ENCODE results near the gene ATG16L2. TPM values are rescaled to one million over a fixed set of nuclear protein-coding genes. Genes with fewer than 3 reads are reported as not detected.

ATG16L2 gene
- total and polyA plus RNA-seq, 9 of the 15 experiments (the other 6 are each of a cell fraction or from before 2014, with no cell fraction given), result 0.18 to 11.2 (median 6.2) TPM

GRCh38 chr11:72813740-72814285 lies 398 bp upstream of the ATG16L2 start (continued):
- no peak for TF ChIP-seq MED1 (CRISPR knock-in tag; IDR thresholded peaks at IDR 0.05; ENCODE audit: borderline replicate concordance)
- TF ChIP-seq, protein P1, sequence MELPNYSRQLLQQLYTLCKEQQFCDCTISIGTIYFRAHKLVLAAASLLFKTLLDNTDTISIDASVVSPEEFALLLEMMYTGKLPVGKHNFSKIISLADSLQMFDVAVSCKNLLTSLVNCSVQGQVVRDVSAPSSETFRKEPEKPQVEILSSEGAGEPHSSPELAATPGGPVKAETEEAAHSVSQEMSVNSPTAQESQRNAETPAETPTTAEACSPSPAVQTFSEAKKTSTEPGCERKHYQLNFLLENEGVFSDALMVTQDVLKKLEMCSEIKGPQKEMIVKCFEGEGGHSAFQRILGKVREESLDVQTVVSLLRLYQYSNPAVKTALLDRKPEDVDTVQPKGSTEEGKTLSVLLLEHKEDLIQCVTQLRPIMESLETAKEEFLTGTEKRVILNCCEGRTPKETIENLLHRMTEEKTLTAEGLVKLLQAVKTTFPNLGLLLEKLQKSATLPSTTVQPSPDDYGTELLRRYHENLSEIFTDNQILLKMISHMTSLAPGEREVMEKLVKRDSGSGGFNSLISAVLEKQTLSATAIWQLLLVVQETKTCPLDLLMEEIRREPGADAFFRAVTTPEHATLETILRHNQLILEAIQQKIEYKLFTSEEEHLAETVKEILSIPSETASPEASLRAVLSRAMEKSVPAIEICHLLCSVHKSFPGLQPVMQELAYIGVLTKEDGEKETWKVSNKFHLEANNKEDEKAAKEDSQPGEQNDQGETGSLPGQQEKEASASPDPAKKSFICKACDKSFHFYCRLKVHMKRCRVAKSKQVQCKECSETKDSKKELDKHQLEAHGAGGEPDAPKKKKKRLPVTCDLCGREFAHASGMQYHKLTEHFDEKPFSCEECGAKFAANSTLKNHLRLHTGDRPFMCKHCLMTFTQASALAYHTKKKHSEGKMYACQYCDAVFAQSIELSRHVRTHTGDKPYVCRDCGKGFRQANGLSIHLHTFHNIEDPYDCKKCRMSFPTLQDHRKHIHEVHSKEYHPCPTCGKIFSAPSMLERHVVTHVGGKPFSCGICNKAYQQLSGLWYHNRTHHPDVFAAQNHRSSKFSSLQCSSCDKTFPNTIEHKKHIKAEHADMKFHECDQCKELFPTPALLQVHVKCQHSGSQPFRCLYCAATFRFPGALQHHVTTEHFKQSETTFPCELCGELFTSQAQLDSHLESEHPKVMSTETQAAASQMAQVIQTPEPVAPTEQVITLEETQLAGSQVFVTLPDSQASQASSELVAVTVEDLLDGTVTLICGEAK (IDR thresholded peaks at IDR 0.05), result peak; percentile 16; the same call in 1 of the 2 replicates
- TF ChIP-seq, protein P1 (CRISPR knock-in tag; IDR thresholded peaks at IDR 0.05), result no peak
- no peak for TF ChIP-seq CREM (IDR thresholded peaks at IDR 0.05; ENCODE audit: low read depth)
- peak; percentile 90 for TF ChIP-seq MBD2 (IDR thresholded peaks at IDR 0.05; ENCODE audit: borderline replicate concordance, low read depth)
- no peak for TF ChIP-seq MECOM (CRISPR knock-in tag; IDR thresholded peaks at IDR 0.05)
- TF ChIP-seq ZNF589 (CRISPR knock-in tag; IDR thresholded peaks at IDR 0.05; ENCODE audit: low read depth), result peak; percentile 74
- no peak for TF ChIP-seq PYGO2 (tag; IDR thresholded peaks at IDR 0.05)
- no peak for TF ChIP-seq ZNF224 (CRISPR knock-in tag; IDR thresholded peaks at IDR 0.05)
- TF ChIP-seq FOXP4 (CRISPR knock-in tag; IDR thresholded peaks at IDR 0.05; ENCODE audit: borderline replicate concordance), result no peak
- no peak for TF ChIP-seq ZNF12 (CRISPR knock-in tag; IDR thresholded peaks at IDR 0.05)
- TF ChIP-seq LEF1 (IDR thresholded peaks at IDR 0.05), result 0 out of 2 replicates have a peak, but pooled peaks have one; percentile 54
- peak in 1 of 2 experiments; percentile 45; a peak in 2 of 4 replicates for TF ChIP-seq RCOR1 (IDR thresholded peaks at IDR 0.05; ENCODE audit: borderline replicate concordance in 1 of 2, low read depth in 2 of 2, low read length in 2 of 2)
- TF ChIP-seq FOSL1 (tag; conservative IDR thresholded peaks at IDR 0.05), result no peak
- TF ChIP-seq ETV5 (CRISPR knock-in tag; IDR thresholded peaks at IDR 0.05; ENCODE audit: low read depth), result peak; percentile 35; the same call in 1 of the 2 replicates
- TF ChIP-seq NFIX (CRISPR knock-in tag; IDR thresholded peaks at IDR 0.05; ENCODE audit: low read depth), result no peak
- TF ChIP-seq HSF4 (CRISPR knock-in tag; IDR thresholded peaks at IDR 0.05; ENCODE audit: borderline replicate concordance), result no peak

Measured in K562 (cell line).